Activated naive CD4-positive, alpha-beta T cell treated with anti-CD3 and anti-CD28 coated beads, Interleukin-2, amount 10 ng/mL, durations not matched to agents 7 days and 5 days (primary cell): Measurements from ENCODE around the gene ECI2.

ENCODE experiments used
- CTCF ChIA-PET: fragments of 350-600 bp; sonication (Branson Sonifier 250); formaldehyde crosslinking; loops from one replicate; lab custom pipeline; 2021; ENCODE audit warnings: antibody characterized with exemption; lab: Charles Lee
- DNase-seq: peaks from one replicate; pipeline ENCODE4 v3.0.0-alpha.2; 2020
- H3K27ac Mint-ChIP-seq: one replicate; pipeline ENCODE4 v1.8.0; 2021; ENCODE audit warnings: mild to moderate bottlenecking, moderate library complexity, mixed read lengths
- H3K27me3 Mint-ChIP-seq: one replicate; pipeline ENCODE4 v1.8.0; 2021; ENCODE audit warnings: mild to moderate bottlenecking, mixed read lengths
- H3K36me3 Mint-ChIP-seq: one replicate; pipeline ENCODE4 v1.8.0; 2021; ENCODE audit warnings: mixed read lengths
- H3K4me1 Mint-ChIP-seq: one replicate; pipeline ENCODE4 v1.8.0; 2021; ENCODE audit warnings: mixed read lengths
- H3K4me3 Mint-ChIP-seq: one replicate; pipeline ENCODE4 v1.8.0; 2021; ENCODE audit warnings: mild to moderate bottlenecking, moderate library complexity, mixed read lengths
- H3K9me3 Mint-ChIP-seq: one replicate; pipeline ENCODE4 v1.8.0; 2021; ENCODE audit warnings: mixed read lengths

The ECI2 gene

GRCh38 chr6:4163408-4164116, 28.2 kb upstream of the ECI2 start:
- Mint-ChIP-seq H3K4me1 (peaks cover 2% of the 10 kb centered on the region), H3K36me3 (no peaks in the 10 kb centered on the region), H3K4me3 (no peak overlapping the region), H3K9me3 (peaks cover 2% of the 10 kb centered on the region), H3K27me3 (peaks cover 12% of the 10 kb centered on the region), H3K27ac (no peak overlapping the region)
- no peak for DNase-seq
- CTCF ChIA-PET = interaction anchor here (1.2 kb wide), 1 partner anchor 47 kb away, joined by 3 read pairs; no protein-coding TSS in a partner anchor

DNA sequence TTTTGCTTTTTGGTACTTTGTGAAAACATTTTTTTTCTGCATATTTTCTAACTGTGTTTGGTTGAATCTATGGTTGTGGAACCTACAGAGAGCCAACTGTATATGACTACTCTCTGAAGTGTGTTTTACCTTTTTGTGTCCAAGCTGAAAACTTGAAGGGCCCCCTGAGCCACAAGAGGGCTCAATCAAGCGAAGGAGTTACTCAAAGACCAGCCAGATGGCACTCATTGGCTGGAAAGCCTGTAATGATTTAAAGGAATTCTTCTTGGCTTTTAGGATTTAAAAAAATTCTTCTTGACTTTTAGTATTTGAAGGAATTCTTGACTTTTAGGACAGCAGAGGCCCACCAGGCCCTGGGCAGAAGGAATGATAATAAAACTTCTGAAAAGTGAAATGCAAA, 27.0 kb upstream of the ECI2 start:
- H3K9me3 Mint-ChIP-seq = no peaks in the 10 kb centered on the region
- CTCF ChIA-PET = no interaction called here

DNA sequence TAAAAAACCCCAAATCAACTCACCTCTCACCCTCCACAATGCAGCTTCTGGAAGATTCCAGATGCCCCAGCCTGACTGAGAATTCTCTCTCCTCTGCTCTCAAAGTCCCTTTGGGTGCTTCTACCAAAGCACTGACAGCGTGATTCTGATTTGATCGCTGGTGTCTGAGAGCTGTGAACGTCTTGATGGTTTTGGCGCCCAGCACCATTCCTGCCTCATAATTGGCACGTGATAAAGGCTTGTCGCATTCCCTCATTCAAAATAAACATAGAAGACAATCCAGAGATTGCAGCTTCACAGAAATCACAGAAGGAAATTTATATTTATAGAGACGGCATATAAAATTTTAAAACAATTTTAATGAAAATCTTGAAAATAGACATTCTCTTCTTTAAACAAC, 24.1 kb upstream of the ECI2 start:
- H3K36me3 Mint-ChIP-seq = no peaks in the 10 kb centered on the region
- H3K4me1 Mint-ChIP-seq = peaks cover 5% of the 10 kb centered on the region
- no peak for DNase-seq
- no peak overlapping the region for H3K27ac Mint-ChIP-seq
- no peak overlapping the region for H3K4me3 Mint-ChIP-seq
- H3K27me3 Mint-ChIP-seq = peaks cover 15% of the 10 kb centered on the region
- no peaks in the 10 kb centered on the region for H3K9me3 Mint-ChIP-seq
- CTCF ChIA-PET = interaction anchor here (0.6 to 1.2 kb wide), 2 partner anchors 15 to 170 kb away, joined by 3 to 4 read pairs; no protein-coding TSS in a partner anchor

More for the DNA sequence above, 27.0 kb upstream of the ECI2 start:
- Mint-ChIP-seq H3K27me3 (peaks cover 19% of the 10 kb centered on the region), H3K27ac (no peak overlapping the region), H3K4me1 (peaks cover 2% of the 10 kb centered on the region), H3K36me3 (no peaks in the 10 kb centered on the region), H3K4me3 (no peak overlapping the region)
- no peak for DNase-seq

- CTCF ChIA-PET = interaction anchor here (3.5 kb wide), 1 partner anchor 103 kb away, joined by 20 read pairs; no protein-coding TSS in a partner anchor
- Mint-ChIP-seq H3K27ac (no peak overlapping the region), H3K36me3 (no peaks in the 10 kb centered on the region), H3K27me3 (peaks cover 19% of the 10 kb centered on the region), H3K9me3 (no peaks in the 10 kb centered on the region), H3K4me3 (no peak overlapping the region), H3K4me1 (peaks cover 5% of the 10 kb centered on the region)
- no peak for DNase-seq
Observed at GRCh38 chr6:4157506-4157905, 22.1 kb upstream of the ECI2 start.

DNA sequence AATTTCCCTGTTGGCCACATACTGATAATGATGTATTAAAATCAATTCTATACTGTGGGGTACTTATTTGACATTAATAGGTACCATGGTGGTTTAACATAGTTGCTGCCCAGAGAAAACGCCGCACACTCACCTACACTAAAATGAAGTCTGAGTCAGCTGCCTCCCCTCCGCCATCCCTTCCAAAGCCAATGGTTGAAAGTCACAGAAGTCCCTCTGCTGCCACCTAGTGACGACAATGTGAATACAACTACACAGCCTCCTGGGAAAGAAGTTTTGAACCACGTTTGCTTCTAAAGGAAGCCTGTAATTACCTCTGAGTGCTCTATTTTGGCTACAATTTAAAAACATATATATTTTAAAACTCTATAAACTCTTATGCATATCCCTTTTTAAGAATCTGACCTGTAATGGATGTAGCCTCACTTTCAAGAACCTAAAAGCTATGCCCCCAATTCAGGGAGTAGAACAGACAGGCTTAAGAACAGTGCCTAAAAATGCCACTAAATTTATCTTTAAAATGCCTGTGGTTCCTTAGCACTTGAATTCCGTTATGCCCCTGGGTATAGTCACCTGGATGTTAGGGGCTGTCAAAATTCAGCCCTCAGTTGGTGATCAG, 20.6 kb upstream of the ECI2 start:
- no peaks in the 10 kb centered on the region for H3K36me3 Mint-ChIP-seq
- H3K27me3 Mint-ChIP-seq = peaks cover 21% of the 10 kb centered on the region
- H3K4me1 Mint-ChIP-seq = peaks cover 5% of the 10 kb centered on the region
- no peak overlapping the region for H3K27ac Mint-ChIP-seq
- no peaks in the 10 kb centered on the region for H3K9me3 Mint-ChIP-seq
- H3K4me3 Mint-ChIP-seq = no peak overlapping the region
- CTCF ChIA-PET = interaction anchor here (0.7 to 3.5 kb wide), 18 partner anchors 9 to 421 kb away, joined by 3 to 29 read pairs (median 4); partner anchors contain the start of gene FAM50B
- peak; percentile 86 for DNase-seq

- no peaks in the 10 kb centered on the region for H3K9me3 Mint-ChIP-seq
- CTCF ChIA-PET = interaction anchor here (0.9 to 1.5 kb wide), 4 partner anchors 17 to 175 kb away, joined by 3 to 5 read pairs (median 3); no protein-coding TSS in a partner anchor
- H3K27me3 Mint-ChIP-seq = peaks cover 25% of the 10 kb centered on the region
- no peak for DNase-seq
- no peak overlapping the region for H3K4me3 Mint-ChIP-seq
- H3K4me1 Mint-ChIP-seq = peaks cover 5% of the 10 kb centered on the region
- no peak overlapping the region for H3K27ac Mint-ChIP-seq
- no peaks in the 10 kb centered on the region for H3K36me3 Mint-ChIP-seq
Observed at GRCh38 chr6:4153514-4153985, 18.2 kb upstream of the ECI2 start.

DNA sequence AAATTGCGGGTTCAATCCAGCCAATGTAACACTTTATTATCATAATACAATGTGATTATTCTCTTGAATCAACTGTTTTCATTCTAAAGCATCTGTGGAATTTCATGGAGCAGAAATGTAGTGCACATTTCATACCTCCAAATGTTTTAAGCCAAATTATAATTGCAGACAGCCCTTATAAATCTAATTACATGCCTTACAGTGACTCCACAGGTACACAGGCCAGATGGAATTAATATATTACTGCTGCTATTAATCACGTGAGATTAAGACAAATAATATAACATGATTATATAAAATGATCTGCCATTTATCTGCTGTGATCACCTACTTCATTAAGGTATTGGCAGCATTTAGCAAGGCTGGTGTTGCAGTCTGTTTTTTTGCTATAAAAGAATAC, 9.7 kb upstream of the ECI2 start:
- H3K36me3 Mint-ChIP-seq = no peaks in the 10 kb centered on the region
- H3K4me1 Mint-ChIP-seq = no peaks in the 10 kb centered on the region
- DNase-seq = no peak
- no peaks in the 10 kb centered on the region for H3K9me3 Mint-ChIP-seq
- H3K27ac Mint-ChIP-seq = no peak overlapping the region
- peaks cover 9% of the 10 kb centered on the region for H3K27me3 Mint-ChIP-seq
- H3K4me3 Mint-ChIP-seq = no peak overlapping the region
- CTCF ChIA-PET = no interaction called here

- CTCF ChIA-PET = interaction anchor here (0.7 to 1.5 kb wide), 3 partner anchors 16 to 118 kb away, joined by 3 to 5 read pairs (median 3); no protein-coding TSS in a partner anchor
- Mint-ChIP-seq H3K27ac (no peak overlapping the region), H3K4me1 (peaks cover 13% of the 10 kb centered on the region), H3K4me3 (no peak overlapping the region), H3K27me3 (no peaks in the 10 kb centered on the region), H3K9me3 (no peaks in the 10 kb centered on the region), H3K36me3 (no peaks in the 10 kb centered on the region)
- DNase-seq = no peak
Observed at GRCh38 chr6:4139272-4139671, 3.9 kb upstream of the ECI2 start.

DNA sequence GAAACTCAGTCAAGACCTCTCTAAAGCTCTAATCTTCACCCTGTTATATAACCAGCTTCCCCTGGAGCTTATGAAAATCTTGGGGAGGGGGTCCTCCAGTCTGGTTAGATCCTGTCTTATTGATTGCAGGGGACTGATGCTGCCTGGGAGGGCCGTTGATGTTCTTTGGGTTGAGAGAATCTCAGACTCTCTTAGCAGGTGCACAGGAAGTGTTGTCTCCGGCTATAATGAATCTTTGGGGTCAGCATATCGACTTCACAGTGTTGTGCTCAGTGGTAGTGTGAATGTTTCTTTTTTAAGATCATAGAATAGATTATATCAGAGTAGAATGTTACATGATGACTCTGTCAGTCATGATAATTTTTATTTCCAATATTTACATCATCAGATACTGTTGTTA, 2.8 kb upstream of the ECI2 start:
- Mint-ChIP-seq H3K27ac (no peak overlapping the region), H3K27me3 (no peaks in the 10 kb centered on the region), H3K4me3 (no peak overlapping the region), H3K9me3 (no peaks in the 10 kb centered on the region), H3K36me3 (peaks cover 3% of the 10 kb centered on the region), H3K4me1 (peaks cover 22% of the 10 kb centered on the region)
- CTCF ChIA-PET = interaction anchor here (1.4 to 4.1 kb wide), 2 partner anchors 17 to 81 kb away, joined by 5 to 13 read pairs; no protein-coding TSS in a partner anchor
- DNase-seq = no peak

DNA sequence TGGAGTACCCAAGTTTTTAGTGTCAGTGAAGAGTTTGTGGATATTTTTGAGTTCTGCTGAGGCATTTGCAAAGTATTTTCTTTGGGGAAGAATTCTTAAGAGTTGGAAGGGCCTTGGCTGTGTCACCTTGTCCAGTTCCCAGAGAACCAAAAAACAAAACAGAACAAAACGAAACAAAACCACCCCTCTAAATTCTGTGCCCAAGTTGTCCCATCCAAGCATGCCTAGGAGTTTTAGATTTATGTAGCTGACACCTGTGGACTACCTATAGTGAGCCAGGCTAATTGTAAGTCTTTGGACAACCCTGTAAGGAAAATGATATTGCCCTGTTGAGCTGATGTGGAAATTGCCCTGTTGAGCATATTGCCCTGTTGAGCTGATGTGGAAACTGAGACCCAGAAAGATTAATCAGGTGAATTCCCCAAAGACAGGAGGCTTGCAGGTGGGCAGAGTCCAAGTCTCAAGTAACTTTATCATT, 1.0 kb upstream of the ECI2 start:
- CTCF ChIA-PET = interaction anchor here (1.0 to 4.1 kb wide), 6 partner anchors 17 to 86 kb away, joined by 3 to 13 read pairs (median 4); no protein-coding TSS in a partner anchor
- Mint-ChIP-seq H3K4me1 (peaks cover 22% of the 10 kb centered on the region), H3K4me3 (peak overlapping the region; percentile 79)

DNA sequence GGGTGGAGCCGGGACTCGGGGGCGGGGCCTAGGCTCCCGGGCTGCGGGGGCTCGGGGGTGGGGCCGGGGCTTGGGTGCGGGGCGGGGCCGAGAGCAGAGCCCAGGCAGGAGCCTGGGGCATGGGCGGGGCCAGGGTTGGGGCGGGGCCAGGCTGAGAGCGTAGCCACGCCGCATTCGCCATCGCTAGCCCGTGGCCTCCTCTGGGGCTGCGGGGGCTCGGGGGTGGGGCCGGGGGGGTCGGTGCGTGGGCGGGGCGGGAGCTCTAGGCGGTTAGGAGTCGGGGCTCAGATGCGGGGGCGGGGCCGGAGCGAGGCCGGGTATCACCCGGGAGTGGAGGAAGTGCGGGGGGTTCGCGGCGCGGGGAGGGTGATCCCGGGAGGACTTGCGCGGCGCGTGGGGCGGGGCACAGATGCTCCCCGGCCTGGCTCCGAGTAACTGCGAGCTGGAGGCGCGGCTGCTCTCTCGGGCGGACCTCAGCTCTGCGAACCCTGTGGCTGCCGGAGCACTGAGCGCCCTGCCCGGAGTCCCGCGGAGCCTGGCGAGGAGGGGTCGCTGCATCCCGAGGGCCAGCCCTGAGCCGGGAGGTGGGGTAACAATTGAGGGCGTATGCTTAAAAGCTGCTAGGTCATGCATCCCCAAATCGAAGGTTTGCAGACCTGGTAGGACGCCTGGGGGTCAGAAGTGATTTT, 434 bp upstream of the ECI2 start:
- Mint-ChIP-seq H3K27me3 (no peaks in the 10 kb centered on the region), H3K27ac (peak overlapping the region; percentile 83), H3K36me3 (peaks cover 18% of the 10 kb centered on the region), H3K4me3 (peak overlapping the region; percentile 79), H3K4me1 (peaks cover 22% of the 10 kb centered on the region), H3K9me3 (peaks cover 6% of the 10 kb centered on the region)
- CTCF ChIA-PET = interaction anchor here (0.9 to 4.1 kb wide), 5 partner anchors 10 to 86 kb away, joined by 3 to 13 read pairs (median 4); no protein-coding TSS in a partner anchor
- DNase-seq = peak; percentile 94

More for the DNA sequence above, 1.0 kb upstream of the ECI2 start:
- H3K9me3 Mint-ChIP-seq = peaks cover 6% of the 10 kb centered on the region
- peak overlapping the region; percentile 83 for H3K27ac Mint-ChIP-seq
- peaks cover 18% of the 10 kb centered on the region for H3K36me3 Mint-ChIP-seq
- no peaks in the 10 kb centered on the region for H3K27me3 Mint-ChIP-seq
- DNase-seq = no peak

GRCh38 chr6:4133941-4134838, 1.2 kb downstream of the ECI2 start:
- peaks cover 30% of the 10 kb centered on the region for H3K36me3 Mint-ChIP-seq
- peak overlapping the region; percentile 86 for H3K4me3 Mint-ChIP-seq
- CTCF ChIA-PET = interaction anchor here (1.0 kb wide), 1 partner anchor 78 kb away, joined by 3 read pairs; no protein-coding TSS in a partner anchor
- peaks cover 22% of the 10 kb centered on the region for H3K4me1 Mint-ChIP-seq
- peak; percentile 38 for DNase-seq
- peaks cover 6% of the 10 kb centered on the region for H3K9me3 Mint-ChIP-seq
- no peaks in the 10 kb centered on the region for H3K27me3 Mint-ChIP-seq
- peak overlapping the region; percentile 91 for H3K27ac Mint-ChIP-seq
